ENCODE results near the gene RIT2. TPM values are rescaled to one million over a fixed set of nuclear protein-coding genes. Genes with fewer than 3 reads are reported as not detected.

The RIT2 gene
- total RNA-seq, 2 donors from 2014 or later = not detected

DNA sequence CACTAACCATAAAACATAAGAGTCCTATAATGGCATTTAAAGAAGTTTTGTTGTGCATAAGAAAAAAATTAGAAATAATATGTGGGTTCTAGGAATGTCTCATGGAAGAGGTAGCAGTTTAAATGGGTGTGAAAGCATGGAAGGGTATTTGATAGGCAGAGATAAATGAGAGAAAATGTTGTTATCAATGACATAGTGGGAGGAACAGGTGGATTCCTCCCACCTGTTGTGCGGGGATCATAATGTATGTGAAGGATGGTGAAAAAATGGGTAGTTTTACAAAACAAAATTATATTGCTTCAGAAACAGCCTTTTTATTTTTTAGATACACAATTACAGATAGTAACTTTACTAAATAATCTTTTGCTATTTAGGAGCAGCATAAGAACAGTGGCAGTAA, 41.7 kb downstream of the RIT2 start:
- Mint-ChIP-seq H3K9me3 (peaks cover 13 to 14% of the 10 kb centered on the region in 2 donors), H3K27me3 (ENCODE audit: low read depth) (no peaks in the 10 kb centered on the region), H3K4me1 (ENCODE audit: low read depth) (no peaks in the 10 kb centered on the region), H3K27ac (no peak overlapping the region), H3K36me3 (ENCODE audit: insufficient read depth in 2 of 2) (no peaks in the 10 kb centered on the region), H3K4me3 (no peak overlapping the region)
- DNase-seq (no peak), ATAC-seq (replicated peaks in 1 of 2) (no peak)

DNA sequence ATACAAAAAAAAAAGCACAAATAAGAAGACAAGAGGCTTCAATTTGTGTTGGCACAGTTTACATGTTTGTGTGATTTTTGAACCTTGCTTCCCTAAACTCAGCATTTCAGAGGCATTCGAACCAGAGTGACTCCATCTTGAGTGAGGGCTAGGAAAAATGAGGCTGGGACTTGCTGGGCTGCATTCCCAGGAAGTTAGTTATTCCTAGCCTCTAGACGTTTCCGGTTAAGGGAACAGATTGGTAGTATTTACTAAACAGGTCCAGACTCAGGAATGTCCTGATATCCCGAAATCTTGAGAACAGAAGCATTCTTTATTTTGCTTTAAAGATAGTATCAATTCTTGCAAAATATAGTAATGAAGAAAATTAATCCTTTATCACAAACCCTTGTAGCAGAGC, 46.7 kb downstream of the RIT2 start:
- Mint-ChIP-seq H3K27ac (no peak overlapping the region), H3K27me3 (ENCODE audit: low read depth) (no peaks in the 10 kb centered on the region), H3K36me3 (ENCODE audit: insufficient read depth in 2 of 2) (no peaks in the 10 kb centered on the region), H3K4me1 (ENCODE audit: low read depth) (no peaks in the 10 kb centered on the region), H3K4me3 (no peak overlapping the region), H3K9me3 (peaks cover 8 to 9% of the 10 kb centered on the region in 2 donors)
- no peak for DNase-seq
- ATAC-seq (replicated peaks in 1 of 2) = no peak

- ATAC-seq (replicated peaks in 1 of 2) (no peak), DNase-seq (no peak)
- H3K27ac Mint-ChIP-seq = no peak overlapping the region
- peaks cover 6 to 9% of the 10 kb centered on the region in 2 donors for H3K9me3 Mint-ChIP-seq
- no peak overlapping the region for H3K4me3 Mint-ChIP-seq
- no peaks in the 10 kb centered on the region for H3K27me3 Mint-ChIP-seq (ENCODE audit: low read depth)
- no peaks in the 10 kb centered on the region for H3K4me1 Mint-ChIP-seq (ENCODE audit: low read depth)
- H3K36me3 Mint-ChIP-seq (ENCODE audit: insufficient read depth in 2 of 2) = no peaks in the 10 kb centered on the region
Observed at GRCh38 chr18:43067570-43067969, 47.9 kb downstream of the RIT2 start.

GRCh38 chr18:43061816-43062215, 53.7 kb downstream of the RIT2 start:
- Mint-ChIP-seq H3K27me3 (ENCODE audit: low read depth) (no peaks in the 10 kb centered on the region), H3K4me1 (ENCODE audit: low read depth) (no peaks in the 10 kb centered on the region), H3K27ac (no peak overlapping the region), H3K9me3 (peaks cover 5 to 6% of the 10 kb centered on the region in 2 donors), H3K4me3 (no peak overlapping the region), H3K36me3 (ENCODE audit: insufficient read depth in 2 of 2) (no peaks in the 10 kb centered on the region)
- ATAC-seq (replicated peaks in 1 of 2) (no peak), DNase-seq (no peak)

GRCh38 chr18:43061318-43061717, 54.2 kb downstream of the RIT2 start:
- Mint-ChIP-seq H3K9me3 (peaks cover 1 to 6% of the 10 kb centered on the region in 2 donors), H3K4me3 (no peak overlapping the region), H3K27me3 (ENCODE audit: low read depth) (no peaks in the 10 kb centered on the region), H3K4me1 (ENCODE audit: low read depth) (no peaks in the 10 kb centered on the region), H3K36me3 (ENCODE audit: insufficient read depth in 2 of 2) (no peaks in the 10 kb centered on the region), H3K27ac (no peak overlapping the region)
- DNase-seq = no peak
- ATAC-seq (replicated peaks in 1 of 2) = no peak

DNA sequence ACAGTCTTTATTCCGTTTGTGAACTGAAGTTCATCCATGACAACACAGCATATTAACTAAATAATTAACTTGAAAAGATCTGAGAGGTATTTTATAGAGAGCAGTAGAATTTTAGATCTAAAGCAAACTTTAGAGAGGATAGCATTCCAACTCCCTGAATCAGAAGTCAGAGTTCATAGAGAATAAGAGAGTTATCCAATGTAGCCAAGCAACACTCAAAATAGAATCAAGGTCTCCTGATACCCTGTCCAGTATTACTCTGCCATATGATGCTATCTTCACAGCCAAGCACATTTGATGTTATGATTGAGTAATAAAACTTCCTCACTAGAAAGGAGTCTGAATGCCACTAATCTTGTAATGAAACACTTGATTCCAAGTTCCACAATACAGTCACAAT, 55.5 kb downstream of the RIT2 start:
- Mint-ChIP-seq H3K4me1 (ENCODE audit: low read depth) (no peaks in the 10 kb centered on the region), H3K27ac (no peak overlapping the region), H3K36me3 (ENCODE audit: insufficient read depth in 2 of 2) (no peaks in the 10 kb centered on the region), H3K27me3 (ENCODE audit: low read depth) (no peaks in the 10 kb centered on the region), H3K9me3 (peaks cover 1 to 7% of the 10 kb centered on the region in 2 donors), H3K4me3 (no peak overlapping the region)
- DNase-seq (no peak), ATAC-seq (replicated peaks in 1 of 2) (no peak)

- Mint-ChIP-seq H3K27me3 (ENCODE audit: low read depth) (no peaks in the 10 kb centered on the region), H3K9me3 (peaks cover 3 to 5% of the 10 kb centered on the region in 2 donors), H3K36me3 (ENCODE audit: insufficient read depth in 2 of 2) (no peaks in the 10 kb centered on the region), H3K4me3 (no peak overlapping the region), H3K27ac (no peak overlapping the region), H3K4me1 (ENCODE audit: low read depth) (no peaks in the 10 kb centered on the region)
- DNase-seq = no peak
- ATAC-seq (replicated peaks in 1 of 2) = no peak
Observed at GRCh38 chr18:43054815-43055519, 60.5 kb downstream of the RIT2 start.

- no peak for ATAC-seq (replicated peaks in 1 of 2)
- no peak for DNase-seq
- no peaks in the 10 kb centered on the region for H3K4me1 Mint-ChIP-seq (ENCODE audit: low read depth)
- H3K9me3 Mint-ChIP-seq = peaks cover 3 to 7% of the 10 kb centered on the region in 2 donors
- H3K27ac Mint-ChIP-seq = no peak overlapping the region
- no peaks in the 10 kb centered on the region for H3K36me3 Mint-ChIP-seq (ENCODE audit: insufficient read depth in 2 of 2)
- H3K4me3 Mint-ChIP-seq = no peak overlapping the region
- no peaks in the 10 kb centered on the region for H3K27me3 Mint-ChIP-seq (ENCODE audit: low read depth)
Observed at GRCh38 chr18:43049021-43049420, 66.5 kb downstream of the RIT2 start.

DNA sequence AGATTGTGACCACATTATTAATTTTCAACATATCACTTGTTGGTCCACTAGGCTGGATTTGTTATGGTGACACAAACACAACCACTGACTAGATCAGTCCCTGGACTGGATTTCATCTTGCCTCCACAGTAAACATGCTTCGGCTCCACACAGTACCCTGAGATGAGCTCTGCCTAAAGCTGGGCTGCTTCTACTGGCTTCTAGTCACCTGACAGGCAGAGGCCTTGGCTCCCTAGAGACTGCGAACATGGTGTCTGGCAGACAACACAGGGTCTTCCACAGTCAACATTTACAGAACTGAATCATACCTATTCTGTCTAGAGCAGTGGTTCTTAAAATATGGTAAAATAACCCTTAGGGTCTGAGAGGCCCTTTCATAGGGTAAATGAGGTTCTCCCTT, 69.2 kb downstream of the RIT2 start:
- no peak overlapping the region for H3K4me3 Mint-ChIP-seq
- DNase-seq (no peak), ATAC-seq (replicated peaks in 1 of 2) (no peak)
- H3K9me3 Mint-ChIP-seq = peaks cover 5 to 9% of the 10 kb centered on the region in 2 donors
- H3K4me1 Mint-ChIP-seq (ENCODE audit: low read depth) = no peaks in the 10 kb centered on the region
- no peaks in the 10 kb centered on the region for H3K36me3 Mint-ChIP-seq (ENCODE audit: insufficient read depth in 2 of 2)
- no peak overlapping the region for H3K27ac Mint-ChIP-seq
- no peaks in the 10 kb centered on the region for H3K27me3 Mint-ChIP-seq (ENCODE audit: low read depth)

- H3K27ac Mint-ChIP-seq = no peak overlapping the region
- no peaks in the 10 kb centered on the region for H3K4me1 Mint-ChIP-seq (ENCODE audit: low read depth)
- ATAC-seq (replicated peaks in 1 of 2) (no peak), DNase-seq (no peak)
- peaks cover 2 to 12% of the 10 kb centered on the region in 2 donors for H3K9me3 Mint-ChIP-seq
- no peaks in the 10 kb centered on the region for H3K27me3 Mint-ChIP-seq (ENCODE audit: low read depth)
- no peak overlapping the region for H3K4me3 Mint-ChIP-seq
- H3K36me3 Mint-ChIP-seq (ENCODE audit: insufficient read depth in 2 of 2) = no peaks in the 10 kb centered on the region
Observed at GRCh38 chr18:43043626-43044025, 71.9 kb downstream of the RIT2 start.

DNA sequence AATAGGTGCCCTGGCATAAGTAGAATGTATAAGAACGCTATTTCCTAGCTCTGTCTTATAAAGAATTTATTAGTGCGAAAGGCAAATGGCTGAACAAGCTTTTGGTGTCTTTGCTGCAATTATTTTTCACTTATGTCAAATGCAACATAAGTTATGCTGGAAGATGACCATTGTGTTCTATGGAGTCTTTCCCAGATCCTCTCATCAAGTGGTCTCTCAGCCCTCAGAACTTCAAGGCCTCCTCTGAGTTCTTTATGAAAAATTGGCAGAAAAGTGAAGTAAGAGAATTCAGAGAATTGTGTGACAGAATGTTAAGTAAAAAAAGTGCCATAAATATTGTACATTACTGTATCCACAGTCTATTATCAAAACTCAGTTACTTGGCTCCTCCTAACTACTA, 75.2 kb downstream of the RIT2 start:
- Mint-ChIP-seq H3K9me3 (peaks cover 2 to 15% of the 10 kb centered on the region in 2 donors), H3K36me3 (ENCODE audit: insufficient read depth in 2 of 2) (no peaks in the 10 kb centered on the region), H3K4me1 (ENCODE audit: low read depth) (no peaks in the 10 kb centered on the region), H3K4me3 (no peak overlapping the region), H3K27me3 (ENCODE audit: low read depth) (no peaks in the 10 kb centered on the region), H3K27ac (no peak overlapping the region)
- DNase-seq (no peak), ATAC-seq (replicated peaks in 1 of 2) (no peak)

DNA sequence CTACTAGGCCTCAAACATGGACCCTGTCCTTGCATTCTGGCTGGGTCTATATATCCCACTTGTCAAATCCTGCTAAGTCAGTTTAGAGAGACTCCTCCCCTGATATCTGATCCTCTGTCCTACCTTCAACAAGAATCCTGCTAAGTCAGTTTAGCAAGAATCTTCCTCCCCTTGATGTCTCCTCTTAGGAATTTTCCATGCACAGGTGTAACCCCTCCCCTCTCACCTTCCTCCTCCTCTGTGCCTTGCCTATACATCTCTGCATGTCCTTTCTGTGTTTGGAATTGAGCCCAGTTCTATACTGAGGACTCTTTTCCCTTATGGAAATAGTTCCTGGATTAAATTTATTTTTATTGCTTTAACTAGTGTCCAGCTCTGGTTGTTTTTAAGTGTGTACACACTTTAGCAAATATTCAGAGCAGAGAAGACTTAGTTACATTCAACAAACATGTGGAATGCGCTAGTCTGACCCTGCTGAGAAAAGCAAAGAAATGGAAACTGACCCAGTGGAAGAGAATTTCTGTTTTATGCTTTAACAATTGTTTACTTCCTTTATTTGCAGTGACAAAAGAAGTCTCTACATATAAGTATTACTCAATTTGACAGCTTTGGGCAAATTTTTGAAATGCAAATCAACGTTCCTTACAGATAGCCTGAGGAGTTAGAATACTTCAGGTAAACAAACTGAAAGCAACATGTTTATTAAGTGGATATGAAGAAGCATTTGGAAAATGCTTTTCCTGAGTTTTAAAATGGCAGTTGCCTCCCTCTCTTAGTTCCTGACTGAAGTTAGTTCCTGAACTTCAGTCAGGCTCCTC, 80.6 kb downstream of the RIT2 start:
- no peaks in the 10 kb centered on the region for H3K36me3 Mint-ChIP-seq (ENCODE audit: insufficient read depth in 2 of 2)
- H3K27me3 Mint-ChIP-seq (ENCODE audit: low read depth) = no peaks in the 10 kb centered on the region
- no peak for ATAC-seq (replicated peaks in 1 of 2)

GRCh38 chr18:43031169-43031568, 84.3 kb downstream of the RIT2 start:
- H3K27ac Mint-ChIP-seq = no peak overlapping the region
- H3K36me3 Mint-ChIP-seq (ENCODE audit: insufficient read depth in 2 of 2) = no peaks in the 10 kb centered on the region
- no peaks in the 10 kb centered on the region for H3K4me1 Mint-ChIP-seq (ENCODE audit: low read depth)
- H3K27me3 Mint-ChIP-seq (ENCODE audit: low read depth) = no peaks in the 10 kb centered on the region
- peaks cover 0 to 5% of the 10 kb centered on the region in 2 donors for H3K9me3 Mint-ChIP-seq
- ATAC-seq (replicated peaks in 1 of 2) = no peak
- no peak overlapping the region for H3K4me3 Mint-ChIP-seq
- DNase-seq = no peak

More for the DNA sequence above, 80.6 kb downstream of the RIT2 start:
- H3K27ac Mint-ChIP-seq = no peak overlapping the region
- no peaks in the 10 kb centered on the region for H3K4me1 Mint-ChIP-seq (ENCODE audit: low read depth)
- no peak overlapping the region for H3K4me3 Mint-ChIP-seq
- peaks cover 0 to 8% of the 10 kb centered on the region in 2 donors for H3K9me3 Mint-ChIP-seq
- no peak for DNase-seq
